Neutrophil (primary cell): Measurements from ENCODE around the gene METTL13.
"Not testable (repeated sequence)": the region's sequence is repeated elsewhere in the genome, so short reads cannot be mapped to it uniquely, and the experiment has no call there.

ENCODE experiments used
- H3K27ac ChIP-seq: fragments of 200-600 bp; sonication (generic); 2 replicates; pipeline ENCODE4 v1.5.1; 2016; ENCODE audit warnings: mild to moderate bottlenecking, moderate library complexity
- H3K27me3 ChIP-seq: fragments of 200-600 bp; sonication (generic); 2 replicates; pipeline ENCODE4 v1.6.0; 2016; ENCODE audit warnings: mild to moderate bottlenecking
- H3K36me3 ChIP-seq: fragments of 200-600 bp; sonication (generic); 2 replicates; pipeline ENCODE4 v1.5.1; 2017
- H3K4me1 ChIP-seq, 2 experiments: fragments of 200-600 bp in 1 of 2; sonication (generic) in 1 of 2; 1 replicate in 1 of 2; 2 replicates in 1 of 2; pipeline versions ENCODE4 v1.5.1 to v1.6.1; 2013 to 2016; ENCODE audit warnings: low read depth in 1 of 2, low read length in 1 of 2, mild to moderate bottlenecking in 1 of 2, moderate library complexity in 1 of 2; ENCODE audit not compliant: control insufficient read depth in 1 of 2, insufficient read depth in 1 of 2
- H3K4me3 ChIP-seq, 2 experiments: fragments of 200-600 bp in 1 of 2; sonication (generic) in 1 of 2; 1 replicate in 1 of 2; 2 replicates in 1 of 2; pipeline ENCODE4 v1.5.1; 2013 to 2016; ENCODE audit warnings: low read depth in 1 of 2, low read length in 1 of 2, mild to moderate bottlenecking in 1 of 2, moderate library complexity in 1 of 2
- H3K9me3 ChIP-seq: fragments of 200-600 bp; sonication (generic); 2 replicates; pipeline ENCODE4 v1.5.1; 2016
- CTCF ChIP-seq: fragments of 200-600 bp; sonication (generic); IDR thresholded peaks from 2 replicates; pipeline ENCODE4 v1.5.1; 2016; ENCODE audit warnings: antibody characterized with exemption

Gene METTL13

DNA sequence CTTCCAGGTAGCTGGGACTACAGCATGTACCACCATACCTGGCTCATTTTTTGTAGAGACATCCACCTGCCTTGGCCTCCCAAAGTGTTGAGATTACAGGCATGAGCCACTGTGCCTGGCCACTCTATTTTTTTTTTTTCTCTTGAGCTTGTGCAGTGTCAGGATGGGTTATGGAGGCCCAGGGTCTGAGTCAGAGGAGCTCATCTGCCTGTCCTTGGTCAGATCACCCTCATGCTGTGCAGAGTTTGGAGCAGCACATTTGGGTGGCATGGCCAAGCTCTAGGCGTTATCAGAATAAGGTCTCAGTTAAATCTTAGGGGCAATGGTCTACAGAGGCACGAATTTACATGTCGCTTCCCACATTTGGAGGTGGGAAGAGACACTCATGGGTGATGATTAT, 16.9 kb downstream of the METTL13 start:
- Histone ChIP-seq H3K9me3 (no peaks in the 10 kb centered on the region), H3K4me3 (no peak overlapping the region), H3K4me1 (no peaks in the 10 kb centered on the region), H3K27me3 (no peaks in the 10 kb centered on the region), H3K36me3 (peaks cover 45% of the 10 kb centered on the region), H3K27ac (no peak overlapping the region)
- TF ChIP-seq CTCF, result no peak

- Histone ChIP-seq H3K36me3 (peaks cover 42% of the 10 kb centered on the region), H3K4me3 (no peak overlapping the region), H3K27me3 (no peaks in the 10 kb centered on the region), H3K4me1 (no peaks in the 10 kb centered on the region), H3K27ac (no peak overlapping the region), H3K9me3 (no peaks in the 10 kb centered on the region)
- no peak for TF ChIP-seq CTCF
These were observed 17.3 kb downstream of the METTL13 start for GRCh38 chr1:171798765-171799164.

- no peak for TF ChIP-seq CTCF
- no peak overlapping the region for H3K4me3 ChIP-seq
- H3K27me3 ChIP-seq, result no peaks in the 10 kb centered on the region
- H3K36me3 ChIP-seq, result peaks cover 38% of the 10 kb centered on the region
- no peak overlapping the region for H3K27ac ChIP-seq
- H3K9me3 ChIP-seq, result no peaks in the 10 kb centered on the region
- H3K4me1 ChIP-seq, result no peaks in the 10 kb centered on the region
These were observed 17.7 kb downstream of the METTL13 start for GRCh38 chr1:171799166-171799565.

GRCh38 chr1:171799698-171800097, 18.2 kb downstream of the METTL13 start:
- not testable (repeated sequence) for H3K4me3 ChIP-seq, H3K4me1 ChIP-seq, H3K27me3 ChIP-seq, H3K9me3 ChIP-seq, H3K27ac ChIP-seq
- peaks cover 32% of the 10 kb centered on the region for H3K36me3 ChIP-seq

GRCh38 chr1:171800342-171800741, 18.9 kb downstream of the METTL13 start:
- H3K4me3 ChIP-seq, result no peak overlapping the region
- no peak overlapping the region for H3K27ac ChIP-seq
- H3K9me3 ChIP-seq, result no peaks in the 10 kb centered on the region
- no peak for TF ChIP-seq CTCF
- no peaks in the 10 kb centered on the region for H3K27me3 ChIP-seq
- no peaks in the 10 kb centered on the region for H3K4me1 ChIP-seq
- H3K36me3 ChIP-seq, result peaks cover 26% of the 10 kb centered on the region

DNA sequence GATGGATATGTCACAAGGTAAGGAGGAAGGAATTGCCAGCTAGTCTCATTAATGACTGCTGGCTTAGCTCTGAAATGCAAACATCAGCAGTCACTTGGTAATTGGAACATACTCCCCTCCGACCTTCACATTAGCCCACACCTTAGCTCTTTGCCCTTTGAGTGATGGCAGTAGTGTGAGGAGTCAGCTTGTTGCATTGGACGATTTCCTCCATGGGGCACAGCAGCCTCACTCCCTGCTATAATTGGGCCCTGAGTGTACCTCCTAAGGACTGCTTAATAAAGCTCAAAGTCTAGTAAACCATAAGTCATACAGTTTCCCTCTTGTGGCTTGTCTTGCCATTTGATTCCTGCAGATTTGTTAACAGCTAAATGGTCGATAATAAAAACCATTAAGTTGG, 19.4 kb downstream of the METTL13 start:
- Histone ChIP-seq H3K27ac (no peak overlapping the region), H3K36me3 (peaks cover 21% of the 10 kb centered on the region), H3K4me3 (no peak overlapping the region), H3K4me1 (no peaks in the 10 kb centered on the region), H3K9me3 (no peaks in the 10 kb centered on the region), H3K27me3 (no peaks in the 10 kb centered on the region)
- no peak for TF ChIP-seq CTCF
